Suprapubic skin (tissue), 4 donors: ENCODE measurements around the gene TTYH1. TPM values are rescaled to one million over a fixed set of nuclear protein-coding genes. Genes with fewer than 3 reads are reported as not detected.

Experiments used
- DNase-seq, 2 donors: peaks; one replicate each; pipeline ENCODE4 v3.0.0-alpha.2; 2019; ENCODE audit warnings: low spot score in 2 of 2
- H3K27ac ChIP-seq: fragments of 200-600 bp; sonication (generic); one replicate; pipeline ENCODE4 v1.5.1; 2019
- H3K27me3 ChIP-seq: fragments of 200-600 bp; sonication (generic); one replicate; pipeline ENCODE4 v1.5.1; 2019
- H3K36me3 ChIP-seq: fragments of 200-600 bp; sonication (generic); one replicate; pipeline ENCODE4 v1.5.1; 2019
- H3K4me1 ChIP-seq: fragments of 200-600 bp; sonication (generic); one replicate; pipeline ENCODE4 v1.5.1; 2019
- H3K4me3 ChIP-seq: fragments of 200-600 bp; sonication (generic); one replicate; pipeline ENCODE4 v1.5.1; 2019; ENCODE audit warnings: mild to moderate bottlenecking
- H3K9me3 ChIP-seq: fragments of 200-600 bp; sonication (generic); one replicate; pipeline ENCODE4 v1.5.1; 2019
- CTCF ChIP-seq, 2 donors: fragments of 200-600 bp in 1 of 2; fragments of 450-650 bp in 1 of 2; sonication (generic) in 1 of 2; IDR thresholded peaks; one replicate each; pipeline ENCODE4 v1.5.1; 2016 to 2019; ENCODE audit warnings: antibody characterized with exemption in 2 of 2, mild to moderate bottlenecking in 1 of 2, moderate library complexity in 1 of 2
- EP300 ChIP-seq: sonication (generic); formaldehyde crosslinking; IDR thresholded peaks from one replicate; pipeline ENCODE4 v1.6.1; 2017; ENCODE audit warnings: antibody characterized with exemption
- POLR2A ChIP-seq, 2 donors: fragments of 450-650 bp; IDR thresholded peaks; one replicate each; pipeline ENCODE4 v1.6.1; 2017; ENCODE audit warnings: antibody characterized with exemption in 2 of 2, mild to moderate bottlenecking in 2 of 2, moderate library complexity in 2 of 2
- POLR2AphosphoS5 ChIP-seq, 3 donors: sonication (generic); formaldehyde crosslinking; IDR thresholded peaks; one replicate each; pipeline ENCODE4 v1.6.1; 2017; ENCODE audit warnings: antibody characterized with exemption in 3 of 3
- WGBS: methylation state at CpG from one replicate; pipeline ENCODE4 v1.1.5; 2018; 5-methylcytosine and 5-hydroxymethylcytosine counted together
- total RNA-seq, 4 donors: library from RNA; depleted of rRNA; stranded (reverse); fragments of >200 nt; gene quantifications; one replicate each; pipeline ENCODE4 v1.1.0, GENCODE V29; 2016

TTYH1 gene
- total RNA-seq, 4 donors from 2014 or later: 11.2 to 20.4 (median 12.5) TPM

GRCh38 chr19:54470276-54470887 is 55.1 kb downstream of the TTYH1 start:
- H3K36me3 ChIP-seq: no peaks in the 10 kb centered on the region
- peak in 1 of 2 donors; percentile 54 for DNase-seq
- 65% methylated on average over 10 of the region's 10 CpGs for WGBS
- no peak for TF ChIP-seq CTCF (IDR thresholded peaks at IDR 0.05)
- TF ChIP-seq POLR2A (IDR thresholded peaks at IDR 0.05): no peak
- TF ChIP-seq EP300: no peak
- TF ChIP-seq POLR2AphosphoS5 (IDR thresholded peaks at IDR 0.05): no peak
- H3K27ac ChIP-seq: peak overlapping the region; percentile 82
- H3K27me3 ChIP-seq: no peaks in the 10 kb centered on the region
- peak overlapping the region; percentile 59 for H3K4me3 ChIP-seq
- H3K9me3 ChIP-seq: no peaks in the 10 kb centered on the region
- H3K4me1 ChIP-seq: peaks cover 38% of the 10 kb centered on the region

- no peaks in the 10 kb centered on the region for H3K36me3 ChIP-seq
- peak overlapping the region; percentile 82 for H3K27ac ChIP-seq
- peak overlapping the region; percentile 59 for H3K4me3 ChIP-seq
- 3% methylated on average over 15 of the region's 60 CpGs for WGBS
- no peaks in the 10 kb centered on the region for H3K27me3 ChIP-seq
- TF ChIP-seq POLR2A (IDR thresholded peaks at IDR 0.05) (no peak), CTCF (IDR thresholded peaks at IDR 0.05) (no peak), EP300 (no peak), POLR2AphosphoS5 (IDR thresholded peaks at IDR 0.05) (no peak)
- no peaks in the 10 kb centered on the region for H3K9me3 ChIP-seq
- peaks cover 38% of the 10 kb centered on the region for H3K4me1 ChIP-seq
- DNase-seq: peak in 1 of 2 donors; percentile 79
Observed at GRCh38 chr19:54470991-54471782, 55.9 kb downstream of the TTYH1 start.

- Histone ChIP-seq H3K27me3 (no peaks in the 10 kb centered on the region), H3K36me3 (no peaks in the 10 kb centered on the region), H3K27ac (peak within 1 kb of the TSS; percentile 60), H3K9me3 (no peaks in the 10 kb centered on the region), H3K4me3 (peak within 1 kb of the TSS; percentile 38), H3K4me1 (peaks cover 38% of the 10 kb centered on the region)
- peak; percentile 83 to 86 for DNase-seq
- WGBS: 8% methylated on average over 14 of the region's 14 CpGs
- TF ChIP-seq CTCF (IDR thresholded peaks at IDR 0.05) (no peak), EP300 (no peak), POLR2AphosphoS5 (IDR thresholded peaks at IDR 0.05) (no peak), POLR2A (IDR thresholded peaks at IDR 0.05) (no peak)
Observed at GRCh38 chr19:54473071-54473891, 58.0 kb downstream of the TTYH1 start, which contains the start of gene CDC42EP5. TSS of gene CDC42EP5 (minus strand) at chr19:54473296. CDS start at chr19:54465547, 7,749 bp downstream.

GRCh38 chr19:54473892-54474372 is 58.7 kb downstream of the TTYH1 start:
- Histone ChIP-seq H3K4me3 (no peak overlapping the region), H3K27me3 (no peaks in the 10 kb centered on the region), H3K4me1 (peaks cover 37% of the 10 kb centered on the region)

More at GRCh38 chr19:54473892-54474372, 58.7 kb downstream of the TTYH1 start:
- no peaks in the 10 kb centered on the region for H3K36me3 ChIP-seq
- DNase-seq: peak in 1 of 2 donors; percentile 59
- TF ChIP-seq POLR2AphosphoS5 (IDR thresholded peaks at IDR 0.05): no peak
- no peak for TF ChIP-seq EP300
- TF ChIP-seq CTCF (IDR thresholded peaks at IDR 0.05): no peak
- TF ChIP-seq POLR2A (IDR thresholded peaks at IDR 0.05): no peak
- WGBS: 43% methylated on average over 6 of the region's 6 CpGs
- H3K27ac ChIP-seq: no peak overlapping the region
- no peaks in the 10 kb centered on the region for H3K9me3 ChIP-seq
